Measurements from ENCODE around the gene PLG.

- TF ChIP-seq, protein P1, sequence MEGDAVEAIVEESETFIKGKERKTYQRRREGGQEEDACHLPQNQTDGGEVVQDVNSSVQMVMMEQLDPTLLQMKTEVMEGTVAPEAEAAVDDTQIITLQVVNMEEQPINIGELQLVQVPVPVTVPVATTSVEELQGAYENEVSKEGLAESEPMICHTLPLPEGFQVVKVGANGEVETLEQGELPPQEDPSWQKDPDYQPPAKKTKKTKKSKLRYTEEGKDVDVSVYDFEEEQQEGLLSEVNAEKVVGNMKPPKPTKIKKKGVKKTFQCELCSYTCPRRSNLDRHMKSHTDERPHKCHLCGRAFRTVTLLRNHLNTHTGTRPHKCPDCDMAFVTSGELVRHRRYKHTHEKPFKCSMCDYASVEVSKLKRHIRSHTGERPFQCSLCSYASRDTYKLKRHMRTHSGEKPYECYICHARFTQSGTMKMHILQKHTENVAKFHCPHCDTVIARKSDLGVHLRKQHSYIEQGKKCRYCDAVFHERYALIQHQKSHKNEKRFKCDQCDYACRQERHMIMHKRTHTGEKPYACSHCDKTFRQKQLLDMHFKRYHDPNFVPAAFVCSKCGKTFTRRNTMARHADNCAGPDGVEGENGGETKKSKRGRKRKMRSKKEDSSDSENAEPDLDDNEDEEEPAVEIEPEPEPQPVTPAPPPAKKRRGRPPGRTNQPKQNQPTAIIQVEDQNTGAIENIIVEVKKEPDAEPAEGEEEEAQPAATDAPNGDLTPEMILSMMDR (IDR thresholded peaks at IDR 0.05): no peak
- TF ChIP-seq TEAD4 (CRISPR knock-in tag; IDR thresholded peaks at IDR 0.05) (no peak), ELF4 (CRISPR knock-in tag; IDR thresholded peaks at IDR 0.05; ENCODE audit: low read depth) (no peak), ETV6 (CRISPR knock-in tag; IDR thresholded peaks at IDR 0.05) (no peak), KAT7 (CRISPR knock-in tag; IDR thresholded peaks at IDR 0.05; ENCODE audit: borderline replicate concordance) (no peak)
- TF ChIP-seq, protein P2, sequence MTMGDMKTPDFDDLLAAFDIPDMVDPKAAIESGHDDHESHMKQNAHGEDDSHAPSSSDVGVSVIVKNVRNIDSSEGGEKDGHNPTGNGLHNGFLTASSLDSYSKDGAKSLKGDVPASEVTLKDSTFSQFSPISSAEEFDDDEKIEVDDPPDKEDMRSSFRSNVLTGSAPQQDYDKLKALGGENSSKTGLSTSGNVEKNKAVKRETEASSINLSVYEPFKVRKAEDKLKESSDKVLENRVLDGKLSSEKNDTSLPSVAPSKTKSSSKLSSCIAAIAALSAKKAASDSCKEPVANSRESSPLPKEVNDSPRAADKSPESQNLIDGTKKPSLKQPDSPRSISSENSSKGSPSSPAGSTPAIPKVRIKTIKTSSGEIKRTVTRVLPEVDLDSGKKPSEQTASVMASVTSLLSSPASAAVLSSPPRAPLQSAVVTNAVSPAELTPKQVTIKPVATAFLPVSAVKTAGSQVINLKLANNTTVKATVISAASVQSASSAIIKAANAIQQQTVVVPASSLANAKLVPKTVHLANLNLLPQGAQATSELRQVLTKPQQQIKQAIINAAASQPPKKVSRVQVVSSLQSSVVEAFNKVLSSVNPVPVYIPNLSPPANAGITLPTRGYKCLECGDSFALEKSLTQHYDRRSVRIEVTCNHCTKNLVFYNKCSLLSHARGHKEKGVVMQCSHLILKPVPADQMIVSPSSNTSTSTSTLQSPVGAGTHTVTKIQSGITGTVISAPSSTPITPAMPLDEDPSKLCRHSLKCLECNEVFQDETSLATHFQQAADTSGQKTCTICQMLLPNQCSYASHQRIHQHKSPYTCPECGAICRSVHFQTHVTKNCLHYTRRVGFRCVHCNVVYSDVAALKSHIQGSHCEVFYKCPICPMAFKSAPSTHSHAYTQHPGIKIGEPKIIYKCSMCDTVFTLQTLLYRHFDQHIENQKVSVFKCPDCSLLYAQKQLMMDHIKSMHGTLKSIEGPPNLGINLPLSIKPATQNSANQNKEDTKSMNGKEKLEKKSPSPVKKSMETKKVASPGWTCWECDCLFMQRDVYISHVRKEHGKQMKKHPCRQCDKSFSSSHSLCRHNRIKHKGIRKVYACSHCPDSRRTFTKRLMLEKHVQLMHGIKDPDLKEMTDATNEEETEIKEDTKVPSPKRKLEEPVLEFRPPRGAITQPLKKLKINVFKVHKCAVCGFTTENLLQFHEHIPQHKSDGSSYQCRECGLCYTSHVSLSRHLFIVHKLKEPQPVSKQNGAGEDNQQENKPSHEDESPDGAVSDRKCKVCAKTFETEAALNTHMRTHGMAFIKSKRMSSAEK (CRISPR knock-in tag; IDR thresholded peaks at IDR 0.05; ENCODE audit: borderline replicate concordance): no peak
Observed at GRCh38 chr6:160798625-160799024, 96.6 kb downstream of the PLG start.
